Endothelial cell of hepatic sinusoid (primary cell): ENCODE results near the gene FOXJ3.

Source experiments
- in situ Hi-C: cut with HindIII; loops from 2 replicates; pipeline ENCODE4 v1.10.0; 2017; ENCODE audit warnings: low sequenced_read_pairs

FOXJ3 gene

DNA sequence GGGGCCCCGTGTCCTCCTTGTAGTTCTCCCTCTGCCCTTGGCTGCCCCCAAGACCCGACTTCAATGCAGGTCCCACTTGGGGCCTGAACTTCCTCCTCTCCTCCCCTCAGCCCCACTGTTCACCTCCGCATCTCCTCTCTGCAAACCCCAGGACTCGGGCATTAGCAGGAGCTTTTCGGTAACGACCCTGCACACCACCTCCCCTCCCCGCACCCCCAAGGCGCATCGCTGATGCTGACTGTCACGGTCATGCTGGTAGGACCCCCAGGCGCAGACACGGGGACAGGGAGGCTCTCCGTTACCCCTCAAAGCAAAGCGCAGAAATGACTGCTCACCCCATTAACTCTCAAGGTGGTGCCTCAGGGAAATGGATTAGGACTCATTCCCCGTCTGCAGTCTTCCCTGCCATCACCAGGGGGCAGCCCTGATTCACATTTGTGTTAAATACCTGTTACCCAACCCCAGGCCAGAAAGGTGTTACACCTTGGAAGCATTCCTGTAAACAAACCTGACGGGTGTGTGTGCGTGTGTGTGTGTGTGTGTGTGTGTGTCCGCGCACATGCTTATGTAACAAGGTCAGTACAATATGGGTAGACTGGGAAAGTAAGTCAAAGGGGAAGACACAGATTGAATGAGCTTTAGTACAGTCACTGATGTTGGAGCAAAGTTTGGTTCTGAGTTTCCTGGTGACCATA is 188.3 kb downstream of the FOXJ3 start:
- in situ Hi-C loops, result no loop called here

GRCh38 chr1:42145764-42146625 is 189.0 kb downstream of the FOXJ3 start:
- in situ Hi-C loops, result no loop called here

- in situ Hi-C loops, result no loop called here
Measured at GRCh38 chr1:42145389-42145716, 189.7 kb downstream of the FOXJ3 start.

- in situ Hi-C loops, result no loop called here
Measured at GRCh38 chr1:42144711-42145388, 190.2 kb downstream of the FOXJ3 start.

DNA sequence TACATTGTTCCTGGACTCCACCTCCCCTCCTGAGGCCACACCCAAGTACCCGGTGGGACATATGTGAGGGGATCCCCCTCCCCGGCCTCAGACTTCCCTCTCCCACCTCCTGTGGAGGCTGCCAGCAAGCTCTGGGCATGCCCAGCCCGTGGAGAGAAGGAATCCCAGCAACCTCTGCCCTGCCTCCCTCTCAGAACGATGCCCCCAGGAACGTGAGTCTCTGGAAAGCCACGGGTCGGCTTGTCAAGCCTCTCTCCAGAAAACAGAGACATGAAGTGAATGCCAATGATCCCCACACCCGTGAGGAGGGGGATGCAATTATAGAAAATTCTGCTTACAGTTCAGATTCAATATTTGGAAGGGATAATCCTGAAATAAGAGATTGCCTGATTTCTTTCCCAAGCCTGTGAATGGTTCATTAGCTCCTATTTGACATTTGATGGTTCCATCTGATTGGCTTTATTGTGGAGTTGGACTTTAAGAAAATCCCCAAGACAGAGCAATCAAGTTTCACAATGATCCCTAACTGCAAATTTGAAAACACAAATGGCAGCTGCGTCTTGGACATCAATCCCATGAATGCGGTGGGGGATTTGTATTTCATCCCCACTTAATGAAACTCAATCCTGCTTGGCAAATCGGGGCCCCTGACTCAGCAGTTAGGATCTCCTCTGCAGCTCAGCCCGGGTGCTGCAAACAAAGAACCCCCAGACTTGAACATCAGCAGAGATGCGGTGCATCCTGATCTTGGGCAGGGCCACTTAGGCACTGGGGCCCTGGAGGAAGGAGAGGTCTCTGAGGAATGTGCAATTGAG is 190.9 kb downstream of the FOXJ3 start:
- in situ Hi-C loops, result no loop called here

- in situ Hi-C loops, result no loop called here
Measured at GRCh38 chr1:42142894-42143675, 191.9 kb downstream of the FOXJ3 start.

GRCh38 chr1:42141978-42142377 is 193.1 kb downstream of the FOXJ3 start:
- in situ Hi-C loops, result no loop called here

- in situ Hi-C loops, result no loop called here
Measured at GRCh38 chr1:42140191-42140590, 194.8 kb downstream of the FOXJ3 start.

GRCh38 chr1:42139444-42139843 is 195.6 kb downstream of the FOXJ3 start:
- in situ Hi-C loops, result no loop called here

DNA sequence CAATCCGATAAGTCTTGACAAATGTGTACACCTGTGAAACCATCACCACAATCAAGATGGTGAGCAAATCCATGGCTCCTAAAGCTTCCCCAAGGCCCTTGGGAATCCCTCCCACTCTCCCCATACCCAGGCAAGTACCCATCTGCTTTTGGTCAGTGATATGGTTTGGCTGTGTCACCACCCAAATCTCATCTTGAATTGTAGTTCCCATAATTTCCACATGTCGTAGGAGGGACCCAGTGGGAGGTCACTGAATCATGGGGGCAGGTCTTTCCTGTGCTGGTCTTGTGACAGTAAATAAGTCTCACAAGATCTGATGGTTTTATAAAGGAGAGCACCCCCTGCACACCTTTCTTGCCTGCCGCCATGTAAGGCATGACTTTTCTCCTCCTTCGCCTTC is 196.4 kb downstream of the FOXJ3 start:
- in situ Hi-C loops, result no loop called here

GRCh38 chr1:42137766-42138165 is 197.3 kb downstream of the FOXJ3 start:
- in situ Hi-C loops, result no loop called here

GRCh38 chr1:42136466-42136865 is 198.6 kb downstream of the FOXJ3 start:
- in situ Hi-C loops, result no loop called here

DNA sequence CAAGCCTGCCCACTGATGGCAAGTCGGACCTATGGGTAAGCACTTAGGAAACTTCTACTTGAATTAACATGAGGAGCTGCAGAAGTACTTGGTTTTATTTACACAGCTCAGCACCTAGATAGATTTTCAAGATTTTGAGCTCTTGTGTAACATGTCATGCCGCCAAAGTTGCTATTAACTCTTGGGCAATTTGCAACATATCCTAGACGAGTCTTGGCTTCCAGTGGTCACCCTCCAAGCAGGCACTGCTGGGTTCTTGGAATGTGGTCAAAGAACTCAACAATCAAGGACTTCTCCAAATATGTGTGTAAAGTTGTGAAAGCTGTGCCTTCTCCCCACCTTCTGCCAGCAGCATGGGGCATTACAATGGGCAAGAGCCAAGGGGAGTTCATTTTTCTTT is 199.6 kb downstream of the FOXJ3 start:
- in situ Hi-C loops, result no loop called here

GRCh38 chr1:42133809-42134526 is 201.1 kb downstream of the FOXJ3 start:
- in situ Hi-C loops, result no loop called here

DNA sequence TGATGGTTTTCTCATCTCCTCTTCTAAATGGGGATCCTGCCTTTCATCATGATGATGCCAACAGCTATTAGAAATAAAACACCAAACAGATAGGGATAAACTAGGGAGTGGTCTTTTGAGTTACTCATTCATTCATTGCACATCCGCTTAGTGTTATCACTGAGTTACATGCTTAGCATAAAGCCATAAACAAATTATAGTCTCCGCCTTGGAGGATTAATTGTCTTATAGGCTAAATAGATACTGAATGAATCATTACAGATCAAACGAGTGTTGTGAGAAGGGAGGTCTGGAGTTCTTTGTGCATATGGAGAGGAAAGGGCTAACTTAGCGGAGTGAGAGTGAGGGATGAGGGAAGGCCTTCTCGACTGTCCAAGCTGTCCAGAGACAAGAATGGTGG is 201.6 kb downstream of the FOXJ3 start:
- in situ Hi-C loops, result no loop called here

DNA sequence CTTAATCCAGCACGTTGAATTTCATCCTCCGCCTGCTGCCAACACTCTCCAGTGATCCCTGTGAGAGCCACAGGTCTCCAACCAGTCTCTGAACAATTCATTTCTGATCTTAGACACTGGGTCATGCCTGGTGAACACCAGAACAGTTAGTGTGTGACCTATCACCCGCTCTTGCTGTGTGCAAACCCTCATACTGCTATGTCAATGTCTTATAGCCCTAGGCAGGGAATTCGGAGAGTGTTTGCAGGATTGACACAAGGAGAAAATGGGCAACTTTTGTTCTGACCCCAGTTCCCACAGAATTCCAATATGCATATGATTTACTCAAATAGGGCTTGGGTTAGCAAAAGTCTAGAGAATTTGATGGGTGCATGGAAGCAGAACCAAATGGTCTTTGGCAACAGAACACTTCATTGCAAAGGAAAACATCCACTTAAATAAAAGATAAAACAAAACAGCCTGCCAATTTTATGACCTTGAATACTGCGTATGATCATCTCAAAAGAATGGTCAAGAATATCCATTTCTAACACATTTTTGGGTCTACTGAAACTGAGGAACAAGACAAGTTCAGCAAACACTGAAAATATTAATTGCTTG is 204.9 kb downstream of the FOXJ3 start:
- in situ Hi-C loops, result no loop called here

GRCh38 chr1:42128964-42129363 is 206.1 kb downstream of the FOXJ3 start:
- in situ Hi-C loops, result no loop called here

DNA sequence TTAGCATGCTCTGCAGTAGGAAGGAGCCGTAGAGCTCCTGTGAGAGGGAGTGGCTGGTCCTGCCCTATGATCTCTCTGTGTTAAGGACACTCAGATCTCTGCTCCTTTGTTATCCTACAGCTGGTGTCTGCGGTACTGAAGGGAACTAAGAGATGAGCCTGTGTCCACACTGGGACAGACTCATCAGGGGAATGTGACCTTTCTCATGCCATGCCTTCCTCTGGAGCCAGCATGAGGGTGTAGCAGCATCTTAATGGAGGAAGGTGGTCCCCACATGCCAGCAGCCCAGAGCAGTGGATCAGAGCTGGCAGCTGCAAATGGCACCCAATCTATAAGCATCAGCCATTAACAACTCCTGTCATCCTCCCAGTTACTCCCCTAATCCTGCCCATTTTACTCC is 206.5 kb downstream of the FOXJ3 start:
- in situ Hi-C loops, result no loop called here

DNA sequence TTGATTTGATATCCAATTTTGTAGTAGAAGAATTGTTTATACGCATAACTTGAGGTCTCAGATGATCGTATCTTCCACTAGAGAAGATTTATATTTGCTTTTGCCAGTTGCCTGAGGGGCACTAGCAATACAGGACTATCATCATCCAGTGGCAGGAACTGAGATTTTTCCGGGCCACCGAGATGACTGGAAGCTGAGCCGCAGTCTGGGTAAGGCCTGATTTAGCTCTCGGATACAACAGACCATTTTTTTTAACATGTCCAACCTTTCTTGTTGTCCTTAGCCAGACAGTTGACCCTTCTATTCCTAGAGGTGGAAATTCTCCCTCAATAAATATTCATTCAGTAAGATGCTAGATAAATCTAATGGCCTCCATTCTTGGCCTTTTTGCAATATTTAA is 207.3 kb downstream of the FOXJ3 start:
- in situ Hi-C loops, result no loop called here
